RWPE2 (cell line): ENCODE results near the gene RINT1.
A peak's percentile ranks its signal among the peaks of the same experiment; 100 is the strongest.

Experiments used
- ATAC-seq: fragments of 200-7000 bp; cut with Tn5 transposase; 3 replicates; pipeline ENCODE4 v1.9.1; 2021; ENCODE audit warnings: low read depth
- DNase-seq: peaks from one replicate; pipeline ENCODE4 v3.0.0-alpha.2; 2020; ENCODE audit warnings: low spot score
- H3K27ac ChIP-seq: fragments of 450-650 bp; 2 replicates; pipeline ENCODE4 v1.5.1; 2017; ENCODE audit warnings: mild to moderate bottlenecking; ENCODE audit not compliant: poor library complexity, severe bottlenecking
- H3K27me3 ChIP-seq: fragments of 250-450 bp; sonication (Bioruptor Pico); 2 replicates; pipeline ENCODE4 v1.5.1; 2021; ENCODE audit warnings: mild to moderate bottlenecking, moderate library complexity; ENCODE audit not compliant: insufficient read depth, poor library complexity, severe bottlenecking
- H3K36me3 ChIP-seq: fragments of 250-450 bp; sonication (Bioruptor Pico); 2 replicates; pipeline ENCODE4 v1.5.1; 2020; ENCODE audit warnings: low read depth, mild to moderate bottlenecking, moderate library complexity
- H3K4me1 ChIP-seq: fragments of 250-450 bp; sonication (Bioruptor Pico); 2 replicates; pipeline ENCODE4 v1.5.1; 2021; ENCODE audit warnings: mild to moderate bottlenecking, moderate library complexity; ENCODE audit not compliant: insufficient read depth, poor library complexity, severe bottlenecking
- H3K4me3 ChIP-seq: fragments of 250-450 bp; sonication (Bioruptor Pico); 2 replicates; pipeline ENCODE4 v1.5.1; 2021; ENCODE audit warnings: mild to moderate bottlenecking, moderate library complexity; ENCODE audit not compliant: severe bottlenecking
- H3K9me3 ChIP-seq: fragments of 250-450 bp; sonication (Bioruptor Pico); 2 replicates; pipeline ENCODE4 v1.5.1; 2021; ENCODE audit warnings: mild to moderate bottlenecking, moderate library complexity; ENCODE audit not compliant: severe bottlenecking
- TF ChIP-seq, protein P1 (sequence below): fragments of 450-650 bp; IDR thresholded peaks from one replicate; pipeline ENCODE4 v1.5.1; 2017; ENCODE audit warnings: mild to moderate bottlenecking, moderate library complexity; ENCODE audit not compliant: poor library complexity, severe bottlenecking

RINT1 gene

DNA sequence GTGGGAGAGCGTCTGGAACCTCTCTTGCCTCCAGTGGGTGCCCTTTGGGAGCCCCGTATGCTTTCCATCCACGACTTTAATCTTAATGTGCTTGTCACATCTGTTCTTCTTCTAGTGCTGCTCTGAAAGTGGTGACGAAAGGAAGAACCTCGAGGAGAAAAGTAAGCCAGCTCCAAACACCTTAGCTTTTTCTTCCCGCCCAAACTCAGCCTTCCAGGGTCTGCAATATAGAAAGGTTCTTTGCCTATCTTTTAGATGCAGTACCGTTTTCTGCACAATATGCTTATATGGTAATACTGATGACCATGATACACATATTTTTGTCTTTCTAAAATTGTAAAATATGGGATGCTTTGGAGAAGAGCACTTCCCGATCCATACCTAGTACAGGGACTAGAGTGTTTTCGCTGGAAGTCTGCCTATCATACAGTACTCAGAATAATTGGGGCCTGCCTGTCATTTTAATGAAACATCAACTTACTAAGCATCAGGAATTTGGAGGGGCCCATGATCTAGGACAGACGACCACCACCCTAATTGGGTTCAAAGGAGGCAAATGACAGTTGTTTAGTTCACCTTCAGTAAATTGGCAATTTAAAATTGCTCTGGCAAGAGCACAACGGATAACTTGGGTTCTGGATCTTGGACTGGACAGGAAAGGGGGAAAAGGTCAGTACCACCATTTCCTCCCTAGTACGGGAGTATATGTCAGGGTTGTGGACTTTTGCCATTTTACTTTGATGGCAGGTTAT is 884 bp downstream of the RINT1 start:
- H3K4me1 ChIP-seq: peaks cover 5% of the 10 kb centered on the region
- peaks cover 40% of the 10 kb centered on the region for H3K36me3 ChIP-seq
- peak overlapping the region; percentile 89 for H3K4me3 ChIP-seq
- no peak overlapping the region for H3K27ac ChIP-seq
- DNase-seq (no peak), ATAC-seq (no peak; the same call in 2 of the 3 replicates)
- no peaks in the 10 kb centered on the region for H3K27me3 ChIP-seq
- no peaks in the 10 kb centered on the region for H3K9me3 ChIP-seq
- TF ChIP-seq, protein P1, sequence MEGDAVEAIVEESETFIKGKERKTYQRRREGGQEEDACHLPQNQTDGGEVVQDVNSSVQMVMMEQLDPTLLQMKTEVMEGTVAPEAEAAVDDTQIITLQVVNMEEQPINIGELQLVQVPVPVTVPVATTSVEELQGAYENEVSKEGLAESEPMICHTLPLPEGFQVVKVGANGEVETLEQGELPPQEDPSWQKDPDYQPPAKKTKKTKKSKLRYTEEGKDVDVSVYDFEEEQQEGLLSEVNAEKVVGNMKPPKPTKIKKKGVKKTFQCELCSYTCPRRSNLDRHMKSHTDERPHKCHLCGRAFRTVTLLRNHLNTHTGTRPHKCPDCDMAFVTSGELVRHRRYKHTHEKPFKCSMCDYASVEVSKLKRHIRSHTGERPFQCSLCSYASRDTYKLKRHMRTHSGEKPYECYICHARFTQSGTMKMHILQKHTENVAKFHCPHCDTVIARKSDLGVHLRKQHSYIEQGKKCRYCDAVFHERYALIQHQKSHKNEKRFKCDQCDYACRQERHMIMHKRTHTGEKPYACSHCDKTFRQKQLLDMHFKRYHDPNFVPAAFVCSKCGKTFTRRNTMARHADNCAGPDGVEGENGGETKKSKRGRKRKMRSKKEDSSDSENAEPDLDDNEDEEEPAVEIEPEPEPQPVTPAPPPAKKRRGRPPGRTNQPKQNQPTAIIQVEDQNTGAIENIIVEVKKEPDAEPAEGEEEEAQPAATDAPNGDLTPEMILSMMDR: no peak

DNA sequence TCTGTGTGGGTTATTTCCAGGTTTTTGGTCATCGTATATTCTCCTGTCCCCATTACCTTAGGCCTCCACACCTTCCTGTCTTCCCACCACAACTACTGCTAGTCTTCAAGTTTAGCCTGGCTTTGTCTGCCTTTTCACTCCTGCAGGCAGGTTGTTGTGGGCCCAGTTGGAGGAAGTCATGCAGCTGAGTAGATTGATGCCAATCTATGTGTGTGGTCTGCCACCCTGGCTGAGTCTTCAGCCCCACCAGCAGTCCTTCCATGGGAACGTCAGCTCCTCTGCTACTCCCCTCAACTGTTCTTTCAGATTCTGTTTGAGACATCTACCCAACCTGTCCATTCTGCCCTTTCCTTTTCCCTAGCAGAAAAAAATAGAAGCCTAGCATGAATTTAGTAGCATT is 6.3 kb downstream of the RINT1 start:
- no peak overlapping the region for H3K4me3 ChIP-seq
- TF ChIP-seq, protein P1: no peak
- no peaks in the 10 kb centered on the region for H3K4me1 ChIP-seq
- H3K9me3 ChIP-seq: no peaks in the 10 kb centered on the region
- no peak overlapping the region for H3K27ac ChIP-seq
- DNase-seq (no peak), ATAC-seq (no peak)
- H3K27me3 ChIP-seq: no peaks in the 10 kb centered on the region
- H3K36me3 ChIP-seq: peaks cover 83% of the 10 kb centered on the region

DNA sequence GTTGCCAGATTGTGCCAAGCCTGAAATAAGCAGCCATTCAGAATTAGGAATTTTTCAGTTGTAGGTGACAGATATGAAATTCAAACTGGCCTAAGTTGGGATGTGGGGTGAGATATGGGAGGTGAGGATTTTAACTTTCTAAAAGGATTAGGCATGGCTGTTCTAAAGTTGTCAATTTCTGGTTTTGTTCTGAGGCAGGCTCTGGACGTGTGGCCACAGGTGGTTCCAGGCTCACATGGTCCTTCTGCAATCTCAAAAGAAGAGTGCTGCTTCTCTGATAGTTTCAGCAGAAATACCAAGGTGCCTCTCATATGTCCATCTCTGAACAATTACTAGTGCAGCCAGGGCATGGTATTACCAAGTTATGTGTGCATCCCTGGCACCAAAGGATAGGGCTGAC is 27.9 kb downstream of the RINT1 start:
- no peak overlapping the region for H3K4me3 ChIP-seq
- peaks cover 83% of the 10 kb centered on the region for H3K36me3 ChIP-seq
- H3K27me3 ChIP-seq: no peaks in the 10 kb centered on the region
- H3K9me3 ChIP-seq: no peaks in the 10 kb centered on the region
- no peaks in the 10 kb centered on the region for H3K4me1 ChIP-seq
- no peak overlapping the region for H3K27ac ChIP-seq
- no peak for DNase-seq
- ATAC-seq: no peak
- TF ChIP-seq, protein P1: no peak

DNA sequence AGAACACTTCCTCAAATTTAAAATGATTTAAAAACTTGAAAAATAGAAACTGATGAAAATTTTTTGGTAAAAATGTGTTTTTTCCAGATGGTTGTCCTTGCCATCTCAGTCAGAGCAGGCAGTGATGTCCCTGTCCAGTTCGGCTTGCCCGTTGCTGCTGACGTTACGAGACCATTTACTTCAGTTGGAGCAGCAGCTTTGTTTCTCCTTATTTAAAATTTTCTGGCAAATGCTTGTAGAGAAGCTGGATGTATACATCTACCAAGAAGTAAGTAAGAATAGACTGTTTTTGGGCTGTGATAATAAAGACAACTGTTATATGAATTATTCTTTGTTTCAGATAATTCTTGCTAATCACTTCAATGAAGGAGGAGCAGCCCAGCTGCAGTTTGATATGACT is 33.2 kb downstream of the RINT1 start:
- Histone ChIP-seq H3K27me3 (no peaks in the 10 kb centered on the region), H3K36me3 (peaks cover 77% of the 10 kb centered on the region), H3K4me1 (no peaks in the 10 kb centered on the region), H3K27ac (no peak overlapping the region), H3K4me3 (no peak overlapping the region), H3K9me3 (peaks cover 2% of the 10 kb centered on the region)
- ATAC-seq (no peak), DNase-seq (no peak)
- TF ChIP-seq, protein P1: no peak

DNA sequence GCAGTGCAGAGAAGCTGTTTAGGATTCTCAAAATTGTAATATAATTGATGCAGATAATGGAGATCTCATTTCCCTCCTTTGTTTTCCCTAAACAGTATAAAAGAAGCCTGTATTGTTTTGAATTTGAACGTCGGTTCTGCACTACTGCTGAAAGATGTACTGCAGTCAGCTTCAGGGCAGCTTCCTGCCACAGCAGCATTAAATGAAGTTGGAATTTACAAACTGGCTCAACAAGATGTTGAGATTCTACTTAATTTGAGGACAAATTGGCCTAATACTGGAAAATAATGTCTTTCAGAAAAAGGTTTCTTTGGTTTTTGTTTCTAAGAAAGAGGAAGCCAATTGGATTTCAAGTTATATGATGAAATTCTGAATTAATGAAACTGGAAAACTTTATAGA is 35.0 kb downstream of the RINT1 start:
- H3K27me3 ChIP-seq: no peaks in the 10 kb centered on the region
- peaks cover 63% of the 10 kb centered on the region for H3K36me3 ChIP-seq
- peaks cover 2% of the 10 kb centered on the region for H3K9me3 ChIP-seq
- DNase-seq (no peak), ATAC-seq (no peak)
- TF ChIP-seq, protein P1: no peak
- no peak overlapping the region for H3K27ac ChIP-seq
- no peak overlapping the region for H3K4me3 ChIP-seq
- H3K4me1 ChIP-seq: no peaks in the 10 kb centered on the region
